Heart left ventricle (tissue), 16 donors: ENCODE results near the gene MRPL58. TPM values are rescaled to one million over a fixed set of nuclear protein-coding genes. Genes with fewer than 3 reads are reported as not detected.
A peak's percentile ranks its signal among the peaks of the same experiment; 100 is the strongest.

Experiments
- ATAC-seq, 4 donors: fragments of 200-7000 bp; cut with Tn5 transposase; one replicate each; pipeline ENCODE4 v1.9.1; 2020 to 2022; ENCODE audit warnings: moderate library complexity in 4 of 4, mild to moderate bottlenecking in 3 of 4, moderate number of reproducible peaks in 1 of 4
- DNase-seq, 5 donors: peaks; one replicate each; pipeline ENCODE4 v3.0.0-alpha.2; 2020
- H3K27ac ChIP-seq, 12 donors: fragments of 200-600 bp; sonication (generic) in 4 of 12; one replicate each; pipeline versions ENCODE4 v1.5.0 to v1.8.0; 2016 to 2022; ENCODE audit warnings: mild to moderate bottlenecking in 2 of 12
- H3K27me3 ChIP-seq, 9 donors: fragments of 200-600 bp; sonication (generic) in 2 of 9; one replicate each; pipeline versions ENCODE4 v1.5.1 to v1.8.0; 2016 to 2022; ENCODE audit warnings: mild to moderate bottlenecking in 3 of 9
- H3K36me3 ChIP-seq, 9 donors: fragments of 200-600 bp; sonication (generic) in 2 of 9; one replicate each; pipeline versions ENCODE4 v1.5.0 to v1.8.0; 2018 to 2022; ENCODE audit warnings: mild to moderate bottlenecking in 2 of 9
- H3K4me1 ChIP-seq, 12 donors: fragments of 200-600 bp; sonication (generic) in 4 of 12; one replicate each; pipeline versions ENCODE4 v1.5.0 to v1.8.0; 2016 to 2022; ENCODE audit warnings: mild to moderate bottlenecking in 3 of 12
- H3K4me3 ChIP-seq, 12 donors: fragments of 200-600 bp; sonication (generic) in 4 of 12; one replicate each; pipeline versions ENCODE4 v1.5.0 to v1.8.0; 2017 to 2022; ENCODE audit warnings: mild to moderate bottlenecking in 9 of 12, moderate library complexity in 4 of 12
- H3K9me3 ChIP-seq, 12 donors: fragments of 200-600 bp; sonication (generic) in 4 of 12; one replicate each; pipeline versions ENCODE4 v1.5.0 to v1.8.0; 2016 to 2022; ENCODE audit warnings: mild to moderate bottlenecking in 1 of 12
- CTCF ChIP-seq, 12 donors: fragments of 200-600 bp; sonication (generic) in 4 of 12; IDR thresholded peaks; one replicate each; pipeline versions ENCODE4 v1.5.0 to v1.8.0; 2018 to 2022; ENCODE audit warnings: antibody characterized with exemption in 12 of 12, mild to moderate bottlenecking in 5 of 12
- POLR2A ChIP-seq, 2 donors: fragments of 450-650 bp; IDR thresholded peaks; one replicate each; pipeline ENCODE4 v1.6.1; 2017; ENCODE audit warnings: antibody characterized with exemption in 2 of 2, mild to moderate bottlenecking in 2 of 2, moderate library complexity in 2 of 2
- WGBS, 4 donors: extraction: QIAGEN DNeasy Blood & Tissue Kit in 2 of 4; methylation state at CpG; one replicate each; pipeline versions ENCODE4 v1.1.5 to v1.1.7; 2013 to 2018; 5-methylcytosine and 5-hydroxymethylcytosine counted together
- intact Hi-C, 10 donors: fragments of 100-400 bp; cut with DNase I; formaldehyde crosslinking; loops; one replicate each; pipeline versions ENCODE4 v1.11.1 to v1.14.2; 2022
- polyA plus RNA-seq, 2 donors: library from polyadenylated mRNA; stranded (reverse); fragments of 200-250 nt; gene quantifications; one replicate each; pipeline ENCODE4 v1.2.3, GENCODE V29; 2013
- total RNA-seq, 9 donors: library from RNA; depleted of rRNA in 2 of 9; stranded (reverse); fragments of >200 nt in 2 of 9; fragmentation: NEBNext Ultra II Directional in 3 of 9; extraction: Animal tissue kit (Norgen Biotek cat#: 25700) in 3 of 9; gene quantifications; one replicate each; pipeline versions ENCODE4 v1.1.0 to v1.2.4, GENCODE V29; 2016 to 2023
- donor health status: ischemic (EF 13 %, LVEDD 7.1; RV severe dilation, severe dysfunction).
- donor health status: healthy with polysubstance abuse.
- donor health status: DM: no; HTN: yes; CAD: no.
- donor health status: DM: no; HTN: no; CAD: no.
- donor health status: ischemic (EF 25% LVEDD 6.9; RV normal size, moderate dysfunction).
- donor health status: ischemic (EF 25% LVEDD 5.7; RV mildly dilated, moderate dysfunction).
- donor health status: healthy.
- donor health status: DM: yes; HTN: yes; CAD: no.
- donor health status: ischemic (EF 35%, LVEDD 5.7; RV mildly dilated, moderate dysfunction).
- donor health status: nonischemic (EF 11% LVEDD 7.7; RV severe dilation, severe dysfunction).
- donor health status: DM: yes; HTN: yes; CAD: no.
- donor health status: PGD.
- donor health status: ischemic (EF 29% LVEDD 5.4; RV normal size, mild dysfunction).
- donor health status: nonischemic (EF 23%, LVEDD 6.1; RV moderate dilation, normal function).

Gene MRPL58
- total and polyA plus RNA-seq, 11 donors: 41.0 to 93.8 (median 60.9) TPM

- H3K9me3 ChIP-seq: no peaks in the 10 kb centered on the region
- WGBS, 4 donors: 76 to 80% (median 78%) methylated on average over 6 of the region's 6 CpGs
- DNase-seq (no peak), ATAC-seq (peak in 1 of 4 donors; percentile 25)
- no peaks in the 10 kb centered on the region for H3K27me3 ChIP-seq
- TF ChIP-seq CTCF (IDR thresholded peaks at IDR 0.05) (no peak), POLR2A (IDR thresholded peaks at IDR 0.05) (no peak)
- no peak overlapping the region for H3K27ac ChIP-seq
- peaks cover 0 to 47% (median 46%) of the 10 kb centered on the region in 9 donors for H3K36me3 ChIP-seq
- H3K4me1 ChIP-seq: peaks cover 0 to 6% (median 0%) of the 10 kb centered on the region in 12 donors
- intact Hi-C loops: loop anchor here in 3 of 10 donors (10.0 kb wide), 1 partner anchor 139 kb away; the partner anchor contains the start of gene NUP85 (in 3 of the 3)
- no peak overlapping the region for H3K4me3 ChIP-seq
Measured at GRCh38 chr17:75065562-75066151, 53.2 kb downstream of the MRPL58 start.

GRCh38 chr17:75067856-75068255 is 55.4 kb downstream of the MRPL58 start:
- Histone ChIP-seq H3K4me1 (peaks cover 0 to 17% (median 6%) of the 10 kb centered on the region in 12 donors), H3K27ac (no peak overlapping the region), H3K4me3 (no peak overlapping the region), H3K27me3 (no peaks in the 10 kb centered on the region), H3K36me3 (peaks cover 0 to 27% (median 25%) of the 10 kb centered on the region in 9 donors), H3K9me3 (no peaks in the 10 kb centered on the region)
- 74 to 85% (median 83%) methylated on average over 4 of the region's 4 CpGs for WGBS, 4 donors
- intact Hi-C loops: loop anchor here in 3 of 10 donors (10.0 kb wide), 1 partner anchor 137 kb away; the partner anchor contains the start of gene NUP85 (in 3 of the 3)
- ATAC-seq: no peak
- TF ChIP-seq CTCF (IDR thresholded peaks at IDR 0.05) (no peak), POLR2A (IDR thresholded peaks at IDR 0.05) (no peak)
- no peak for DNase-seq

DNA sequence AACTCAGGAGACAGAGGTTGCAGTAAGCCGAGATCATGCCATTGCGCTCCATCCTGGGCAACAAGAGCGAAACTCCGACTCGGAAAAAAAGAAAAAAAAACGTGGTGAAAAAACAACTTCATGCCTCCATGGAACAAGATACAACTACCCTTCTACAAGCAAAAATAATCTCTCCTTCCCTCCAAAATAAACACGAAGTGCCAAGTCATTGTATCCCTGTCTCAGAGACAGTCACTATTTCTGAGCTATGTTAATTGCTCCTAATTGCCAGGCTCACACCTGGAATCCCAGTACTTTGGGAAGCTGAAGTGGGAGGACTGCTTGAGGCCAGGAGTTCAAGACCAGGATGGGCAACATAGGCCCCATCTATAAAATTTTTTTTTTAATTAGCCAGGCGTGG is 56.3 kb downstream of the MRPL58 start:
- Histone ChIP-seq H3K27ac (no peak overlapping the region), H3K4me3 (no peak overlapping the region), H3K9me3 (no peaks in the 10 kb centered on the region), H3K27me3 (no peaks in the 10 kb centered on the region), H3K36me3 (peaks cover 0 to 18% (median 16%) of the 10 kb centered on the region in 9 donors), H3K4me1 (peaks cover 0 to 17% (median 6%) of the 10 kb centered on the region in 12 donors)
- DNase-seq (no peak), ATAC-seq (no peak)
- TF ChIP-seq POLR2A (IDR thresholded peaks at IDR 0.05): no peak
- WGBS, 4 donors: 80 to 90% (median 86%) methylated on average over 8 of the region's 8 CpGs
- intact Hi-C loops: loop anchor here in 3 of 10 donors (10.0 kb wide), 1 partner anchor 136 kb away; the partner anchor contains the start of gene NUP85 (in 3 of the 3)

GRCh38 chr17:75069783-75070182 is 57.3 kb downstream of the MRPL58 start:
- Histone ChIP-seq H3K4me3 (no peak overlapping the region), H3K36me3 (peaks cover 0 to 8% (median 5%) of the 10 kb centered on the region in 9 donors), H3K27ac (no peak overlapping the region), H3K27me3 (no peaks in the 10 kb centered on the region), H3K4me1 (peaks cover 0 to 17% (median 6%) of the 10 kb centered on the region in 12 donors), H3K9me3 (no peaks in the 10 kb centered on the region)
- ATAC-seq: no peak
- 93 to 98% (median 97%) methylated on average over 2 of the region's 2 CpGs for WGBS, 4 donors
- no peak for TF ChIP-seq POLR2A (IDR thresholded peaks at IDR 0.05)
- TF ChIP-seq CTCF (IDR thresholded peaks at IDR 0.05): peak in 5 of 12 donors; percentile 23 to 37 (median 27)
- intact Hi-C loops: loop anchor here in 5 of 10 donors (5.0 to 10.0 kb wide), 2 partner anchors 38 to 135 kb away; partner anchors contain the start of genes NUP85 (in 3 of the 5) and ARMC7 (in 2 of the 5)
- no peak for DNase-seq

Other genes starting within 250 kb of the MRPL58 start
- gene NAT9, start 236.3 kb upstream of the MRPL58 start, total RNA-seq: 10 to 100 TPM in 7 of 9 donors, 1 to 10 TPM in 2; 7.9 to 22.9 (median 17.1) TPM
- gene NAT9, start 236.3 kb upstream of the MRPL58 start, polyA plus RNA-seq: 10 to 100 TPM; 18.2 to 36.6 TPM
- gene GRIN2C, start 152.8 kb upstream of the MRPL58 start, total RNA-seq: 1 to 10 TPM in 2 of 9 donors, under 1 TPM in 7; 0.09 to 3.1 (median 0.45) TPM
- gene GRIN2C, start 152.8 kb upstream of the MRPL58 start, polyA plus RNA-seq: under 1 TPM; 0.23 to 0.25 TPM
- gene FDXR, start 139.7 kb upstream of the MRPL58 start, total RNA-seq: 1 to 10 TPM; 2.5 to 8.7 (median 4.7) TPM
- 1 to 10 TPM; 3.7 to 5.5 TPM for gene FDXR, start 139.7 kb upstream of the MRPL58 start, polyA plus RNA-seq
- gene FADS6, start 119.0 kb upstream of the MRPL58 start, total RNA-seq: not detected
- gene FADS6, start 119.0 kb upstream of the MRPL58 start, polyA plus RNA-seq: not detected
- gene USH1G, start 89.4 kb upstream of the MRPL58 start, total RNA-seq: not detected
- gene USH1G, start 89.4 kb upstream of the MRPL58 start, polyA plus RNA-seq: not detected
- not detected for gene OTOP2, start 88.4 kb upstream of the MRPL58 start, total RNA-seq
- gene OTOP2, start 88.4 kb upstream of the MRPL58 start, polyA plus RNA-seq: not detected
- not detected for gene OTOP3, start 76.8 kb upstream of the MRPL58 start, total RNA-seq
- gene OTOP3, start 76.8 kb upstream of the MRPL58 start, polyA plus RNA-seq: not detected
- gene HID1, start 39.9 kb upstream of the MRPL58 start, total RNA-seq: 10 to 100 TPM in 4 of 9 donors, 1 to 10 TPM in 5; 5.7 to 15.7 (median 9.8) TPM
- 10 to 100 TPM in 1 of 2 donors, 1 to 10 TPM in 1; 6.7 to 10.7 TPM for gene HID1, start 39.9 kb upstream of the MRPL58 start, polyA plus RNA-seq
- gene CDR2L, start 25.0 kb upstream of the MRPL58 start, total RNA-seq: 10 to 100 TPM; 13.0 to 56.4 (median 18.1) TPM
- 10 to 100 TPM; 13.6 to 19.1 TPM for gene CDR2L, start 25.0 kb upstream of the MRPL58 start, polyA plus RNA-seq
- 1,000 to 10,000 TPM in 1 of 9 donors, 100 to 1,000 TPM in 8; 597 to 1,208 (median 875) TPM for gene ATP5PD, start 34.3 kb downstream of the MRPL58 start, total RNA-seq
- 1,000 to 10,000 TPM in 1 of 2 donors, 100 to 1,000 TPM in 1; 725 to 2,623 TPM for gene ATP5PD, start 34.3 kb downstream of the MRPL58 start, polyA plus RNA-seq
- 10 to 100 TPM; 19.8 to 37.7 (median 31.5) TPM for gene KCTD2, start 34.6 kb downstream of the MRPL58 start, total RNA-seq
- 10 to 100 TPM; 15.7 to 38.7 TPM for gene KCTD2, start 34.6 kb downstream of the MRPL58 start, polyA plus RNA-seq
- gene SLC16A5, start 75.3 kb downstream of the MRPL58 start, total RNA-seq: 10 to 100 TPM in 6 of 9 donors, 1 to 10 TPM in 3; 4.8 to 23.3 (median 11.1) TPM
- 1 to 10 TPM; 4.3 to 7.8 TPM for gene SLC16A5, start 75.3 kb downstream of the MRPL58 start, polyA plus RNA-seq
- gene ARMC7, start 97.3 kb downstream of the MRPL58 start, total RNA-seq: 1 to 10 TPM; 3.9 to 7.9 (median 5.2) TPM
- 1 to 10 TPM; 4.9 to 7.1 TPM for gene ARMC7, start 97.3 kb downstream of the MRPL58 start, polyA plus RNA-seq
- gene NT5C, start 119.1 kb downstream of the MRPL58 start, total RNA-seq: 10 to 100 TPM; 15.9 to 56.0 (median 22.8) TPM
- 10 to 100 TPM; 29.0 to 45.7 TPM for gene NT5C, start 119.1 kb downstream of the MRPL58 start, polyA plus RNA-seq
- 10 to 100 TPM; 10.4 to 60.8 (median 16.0) TPM for gene JPT1, start 141.8 kb downstream of the MRPL58 start, total RNA-seq
- gene JPT1, start 141.8 kb downstream of the MRPL58 start, polyA plus RNA-seq: 10 to 100 TPM; 41.8 to 68.0 TPM
- gene SUMO2, start 170.3 kb downstream of the MRPL58 start, total RNA-seq: 100 to 1,000 TPM in 7 of 9 donors, 10 to 100 TPM in 2; 50.1 to 277 (median 207) TPM
- gene SUMO2, start 170.3 kb downstream of the MRPL58 start, polyA plus RNA-seq: 10 to 100 TPM; 47.1 to 78.7 TPM
- 10 to 100 TPM in 8 of 9 donors, 1 to 10 TPM in 1; 9.4 to 40.9 (median 21.5) TPM for gene NUP85, start 193.0 kb downstream of the MRPL58 start, total RNA-seq
- gene NUP85, start 193.0 kb downstream of the MRPL58 start, polyA plus RNA-seq: 10 to 100 TPM; 14.3 to 27.6 TPM
- gene GGA3, start 248.9 kb downstream of the MRPL58 start, total RNA-seq: 10 to 100 TPM; 15.8 to 31.0 (median 23.3) TPM
- gene GGA3, start 248.9 kb downstream of the MRPL58 start, polyA plus RNA-seq: 10 to 100 TPM; 13.0 to 22.4 TPM
- gene MRPS7, start 249.2 kb downstream of the MRPL58 start, total RNA-seq: 100 to 1,000 TPM in 8 of 9 donors, 10 to 100 TPM in 1; 76.7 to 143 (median 116) TPM
- 100 to 1,000 TPM; 109 to 110 TPM for gene MRPS7, start 249.2 kb downstream of the MRPL58 start, polyA plus RNA-seq